Astrocyte (in vitro differentiated cells and primary cell): ENCODE measurements around the gene GALNT18. TPM values are rescaled to one million over a fixed set of nuclear protein-coding genes. Genes with fewer than 3 reads are reported as not detected.

Experiments used
- DNase-seq: peaks from one replicate; pipeline ENCODE4 v3.0.0-alpha.2; 2010; ENCODE audit warnings: low read depth
- FAIRE-seq: peaks from 2 replicates; lab custom pipeline; 2011; peaks lifted over from hg19 to GRCh38; lab: Jason Lieb, UNC
- H2AFZ ChIP-seq: 2 replicates; pipeline ENCODE4 v1.6.0; 2012; ENCODE audit warnings: low read depth, low read length, inconsistent platforms
- H3K27ac ChIP-seq: 2 replicates; pipeline ENCODE4 v1.5.1; 2011; ENCODE audit warnings: low read depth, low read length, inconsistent platforms
- H3K27me3 ChIP-seq: 2 replicates; pipeline ENCODE4 v1.6.0; 2011; ENCODE audit warnings: low read length, inconsistent platforms; ENCODE audit not compliant: insufficient read depth
- H3K36me3 ChIP-seq: 2 replicates; pipeline ENCODE4 v1.5.1; 2011; ENCODE audit warnings: low read length, inconsistent platforms; ENCODE audit not compliant: insufficient read depth
- H3K4me1 ChIP-seq: 2 replicates; pipeline ENCODE4 v1.5.1; 2011; ENCODE audit warnings: low read length, inconsistent platforms; ENCODE audit not compliant: insufficient read depth
- H3K4me2 ChIP-seq: 2 replicates; pipeline ENCODE4 v1.6.0; 2012; ENCODE audit warnings: low read length, inconsistent platforms
- H3K4me3 ChIP-seq: 2 replicates; pipeline ENCODE4 v1.5.1; 2011; ENCODE audit warnings: low read depth, mild to moderate bottlenecking, low read length, inconsistent platforms; ENCODE audit not compliant: insufficient read depth
- H3K79me2 ChIP-seq: 2 replicates; pipeline ENCODE4 v1.6.0; 2012; ENCODE audit warnings: mild to moderate bottlenecking, low read length, inconsistent platforms; ENCODE audit not compliant: insufficient read depth
- H3K9ac ChIP-seq: 2 replicates; pipeline ENCODE4 v1.6.0; 2012; ENCODE audit warnings: mild to moderate bottlenecking, low read length, inconsistent platforms
- H3K9me3 ChIP-seq: 2 replicates; pipeline ENCODE4 v1.5.1; 2012; ENCODE audit warnings: low read depth, mild to moderate bottlenecking, low read length, inconsistent platforms; ENCODE audit not compliant: insufficient read depth
- H4K20me1 ChIP-seq: 2 replicates; pipeline ENCODE4 v1.6.0; 2012; ENCODE audit warnings: low read length, inconsistent platforms; ENCODE audit not compliant: insufficient read depth
- H3K27ac Mint-ChIP-seq: one replicate; pipeline ENCODE4 v1.8.0; 2021; ENCODE audit warnings: mild to moderate bottlenecking, mixed read lengths; ENCODE audit not compliant: unreplicated experiment
- H3K27me3 Mint-ChIP-seq: one replicate; pipeline ENCODE4 v1.8.0; 2021; ENCODE audit warnings: low read depth, mixed read lengths; ENCODE audit not compliant: unreplicated experiment
- H3K36me3 Mint-ChIP-seq: one replicate; pipeline ENCODE4 v1.8.0; 2021; ENCODE audit warnings: low read depth, mixed read lengths; ENCODE audit not compliant: unreplicated experiment
- H3K4me1 Mint-ChIP-seq: one replicate; pipeline ENCODE4 v1.8.0; 2021; ENCODE audit warnings: low read depth, mixed read lengths; ENCODE audit not compliant: unreplicated experiment
- H3K4me3 Mint-ChIP-seq: one replicate; pipeline ENCODE4 v1.8.0; 2021; ENCODE audit warnings: mild to moderate bottlenecking, moderate library complexity, mixed read lengths; ENCODE audit not compliant: unreplicated experiment
- H3K9me3 Mint-ChIP-seq: one replicate; pipeline ENCODE4 v1.8.0; 2021; ENCODE audit warnings: mild to moderate bottlenecking, mixed read lengths; ENCODE audit not compliant: unreplicated experiment
- CTCF ChIP-seq: IDR thresholded peaks from 2 replicates; pipeline ENCODE4 v1.5.1; 2011; ENCODE audit warnings: low read depth, mild to moderate bottlenecking, inconsistent platforms, low read length, moderate library complexity; ENCODE audit not compliant: insufficient read depth
- EZH2 ChIP-seq: IDR thresholded peaks from 2 replicates; pipeline ENCODE4 v1.6.1; 2012; ENCODE audit warnings: mild to moderate bottlenecking, low read length, inconsistent platforms; ENCODE audit not compliant: insufficient read depth
- total RNA-seq: library from RNA; stranded (reverse); gene quantifications from 2 replicates; pipeline ENCODE4 v1.2.1, GENCODE V29; 2021

Gene GALNT18
- total RNA-seq, 1 donor from 2014 or later, result 6.5 TPM

- H3K27ac ChIP-seq, result no peak overlapping the region
- Mint-ChIP-seq H3K27me3 (peaks cover 33% of the 10 kb centered on the region), H3K36me3 (peaks cover 9% of the 10 kb centered on the region), H3K27ac (no peak overlapping the region), H3K9me3 (peaks cover 4% of the 10 kb centered on the region), H3K4me1 (peaks cover 10% of the 10 kb centered on the region), H3K4me3 (no peak overlapping the region)
- no peak overlapping the region for H2AFZ ChIP-seq
- no peak overlapping the region for H3K4me2 ChIP-seq
- H3K36me3 ChIP-seq, result no peaks in the 10 kb centered on the region
- no peaks in the 10 kb centered on the region for H3K79me2 ChIP-seq
- FAIRE-seq, result no peak
- no peaks in the 10 kb centered on the region for H4K20me1 ChIP-seq
- H3K4me1 ChIP-seq, result no peaks in the 10 kb centered on the region
- peaks cover 35% of the 10 kb centered on the region for H3K27me3 ChIP-seq
- H3K4me3 ChIP-seq, result no peak overlapping the region
- no peak for DNase-seq
- no peaks in the 10 kb centered on the region for H3K9me3 ChIP-seq
- TF ChIP-seq CTCF (no peak), EZH2 (no peak)
- H3K9ac ChIP-seq, result no peak overlapping the region
Measured at GRCh38 chr11:11338304-11338703, 283.5 kb downstream of the GALNT18 start.

DNA sequence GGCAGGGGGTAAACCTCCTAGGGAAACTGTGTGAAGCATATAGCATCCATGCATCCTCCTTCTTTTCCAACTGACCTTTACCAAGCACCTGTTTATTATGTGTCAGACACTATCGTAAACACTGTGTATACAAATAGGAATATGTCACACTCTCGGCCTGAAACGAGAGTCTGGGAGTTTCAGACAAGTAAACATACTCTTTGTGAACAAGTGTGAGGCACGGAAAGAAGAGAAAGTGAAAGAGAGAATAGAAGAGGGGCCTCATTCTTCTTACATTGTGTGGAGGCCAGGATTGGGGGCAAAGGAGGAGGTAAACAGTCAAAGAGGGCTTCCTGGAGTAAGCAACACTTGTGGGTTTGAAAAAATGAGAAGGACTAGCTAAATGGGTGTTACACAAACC lies 285.1 kb downstream of the GALNT18 start:
- Histone ChIP-seq H3K4me2 (no peak overlapping the region), H2AFZ (no peak overlapping the region), H3K79me2 (no peaks in the 10 kb centered on the region), H3K4me1 (no peaks in the 10 kb centered on the region), H4K20me1 (no peaks in the 10 kb centered on the region), H3K36me3 (no peaks in the 10 kb centered on the region), H3K9ac (no peak overlapping the region), H3K4me3 (no peak overlapping the region), H3K27ac (no peak overlapping the region), H3K9me3 (no peaks in the 10 kb centered on the region), H3K27me3 (peaks cover 28% of the 10 kb centered on the region)
- no peak overlapping the region for H3K4me3 Mint-ChIP-seq
- H3K4me1 Mint-ChIP-seq, result peaks cover 10% of the 10 kb centered on the region
- peaks cover 40% of the 10 kb centered on the region for H3K27me3 Mint-ChIP-seq
- H3K9me3 Mint-ChIP-seq, result peaks cover 4% of the 10 kb centered on the region
- no peak for FAIRE-seq
- TF ChIP-seq EZH2 (no peak), CTCF (no peak)
- peaks cover 9% of the 10 kb centered on the region for H3K36me3 Mint-ChIP-seq
- DNase-seq, result no peak
- no peak overlapping the region for H3K27ac Mint-ChIP-seq

DNA sequence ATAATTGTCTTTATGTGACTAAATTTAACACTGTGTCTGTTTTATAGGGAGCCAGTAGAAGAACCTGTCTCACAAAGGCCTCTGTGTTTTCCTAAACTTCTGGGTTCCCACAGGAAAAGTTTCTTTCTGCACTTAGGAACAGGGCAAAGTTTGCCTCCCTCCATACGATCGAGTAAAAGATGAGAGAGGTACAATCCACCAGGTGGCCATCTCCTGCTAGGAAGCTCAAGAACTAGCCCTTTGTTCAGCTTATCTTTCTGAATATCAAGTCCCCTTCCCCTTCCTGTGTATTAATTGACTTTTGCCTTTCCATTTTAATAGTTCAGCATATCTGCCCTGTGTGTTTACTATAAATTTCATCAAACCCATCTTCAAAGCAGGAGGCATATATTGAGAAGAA lies 286.8 kb downstream of the GALNT18 start:
- H3K27me3 ChIP-seq, result peaks cover 30% of the 10 kb centered on the region
- TF ChIP-seq CTCF, result no peak
- no peak for TF ChIP-seq EZH2
- no peak overlapping the region for H3K9ac ChIP-seq
- no peaks in the 10 kb centered on the region for H3K4me1 ChIP-seq
- no peak overlapping the region for H2AFZ ChIP-seq
- H3K4me3 ChIP-seq, result no peak overlapping the region
- Mint-ChIP-seq H3K36me3 (peaks cover 11% of the 10 kb centered on the region), H3K4me1 (peaks cover 10% of the 10 kb centered on the region), H3K9me3 (peaks cover 4% of the 10 kb centered on the region), H3K4me3 (no peak overlapping the region), H3K27me3 (peaks cover 33% of the 10 kb centered on the region), H3K27ac (no peak overlapping the region)
- no peak overlapping the region for H3K27ac ChIP-seq
- no peak for FAIRE-seq
- no peaks in the 10 kb centered on the region for H3K9me3 ChIP-seq
- DNase-seq, result no peak
- H4K20me1 ChIP-seq, result no peaks in the 10 kb centered on the region
- H3K79me2 ChIP-seq, result no peaks in the 10 kb centered on the region
- no peak overlapping the region for H3K4me2 ChIP-seq
- no peaks in the 10 kb centered on the region for H3K36me3 ChIP-seq
